Astrocyte of the hippocampus (primary cell): Measurements from ENCODE around the gene NTNG1.

Source experiments
- DNase-seq: peaks from one replicate; pipeline ENCODE4 v3.0.0; 2011; ENCODE audit warnings: low read depth, low spot score

NTNG1 gene

DNA sequence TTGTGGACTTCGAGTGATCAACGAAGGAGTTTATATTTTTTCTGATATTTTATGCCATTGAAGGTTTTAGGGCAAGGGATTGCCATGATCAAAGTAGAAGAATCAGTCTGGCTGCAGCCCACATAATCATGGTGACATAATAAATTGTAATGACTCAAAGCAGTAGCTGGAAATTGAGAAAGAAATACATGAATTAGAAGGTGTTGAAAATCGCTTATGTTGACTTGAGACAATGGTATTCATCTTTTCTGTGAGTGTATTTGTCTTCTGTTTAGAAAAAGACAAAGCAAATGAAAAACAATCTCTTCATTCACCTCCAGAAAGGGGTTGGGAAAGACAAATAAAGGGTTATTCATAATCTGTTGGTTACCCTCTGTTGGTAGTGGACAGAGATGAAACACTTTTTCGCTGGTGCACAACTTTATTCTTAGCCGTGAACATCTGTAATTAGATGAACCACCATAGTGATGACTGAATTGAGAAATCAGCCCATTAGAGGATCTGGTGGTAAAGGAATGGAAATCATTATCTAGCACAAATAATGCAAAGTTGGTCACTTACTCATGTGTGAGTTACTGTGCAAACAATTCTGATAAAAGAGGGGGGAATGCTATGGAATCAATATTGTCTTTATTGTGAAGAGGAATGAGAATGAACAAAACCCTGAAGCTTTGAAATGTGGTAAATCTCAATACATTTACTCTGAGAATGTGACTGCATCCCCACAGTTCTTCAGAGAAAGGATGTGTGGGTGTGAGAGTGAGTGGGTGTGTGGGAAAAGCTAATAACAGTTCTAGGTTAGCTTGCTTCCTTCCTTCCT, 121.8 kb downstream of the NTNG1 start:
- DNase-seq, result peak; percentile 35

- DNase-seq, result peak; percentile 21
Observed at GRCh38 chr1:107263291-107263915, 122.6 kb downstream of the NTNG1 start.

DNA sequence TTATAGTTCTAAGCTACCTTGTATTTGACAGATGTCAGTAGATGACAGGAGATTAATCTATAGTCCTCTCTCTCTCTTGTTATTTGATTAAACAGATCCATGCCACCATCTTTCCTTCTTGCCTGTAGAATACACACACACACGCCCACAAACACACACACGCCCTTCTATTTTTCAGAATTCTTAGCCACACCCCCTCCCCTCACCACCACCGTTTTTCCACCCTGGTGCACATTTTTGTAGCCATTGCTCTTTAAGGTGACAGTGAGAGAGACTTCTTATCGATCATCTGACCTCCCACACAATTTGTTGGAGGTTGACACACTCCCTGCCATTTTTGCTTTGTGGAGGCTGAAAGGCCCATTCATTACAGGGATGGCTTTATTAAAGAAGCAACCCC, 123.2 kb downstream of the NTNG1 start:
- no peak for DNase-seq

GRCh38 chr1:107264561-107264960, 123.7 kb downstream of the NTNG1 start:
- no peak for DNase-seq

GRCh38 chr1:107267489-107267888, 126.7 kb downstream of the NTNG1 start:
- no peak for DNase-seq

- no peak for DNase-seq
Observed at GRCh38 chr1:107272321-107272720, 131.5 kb downstream of the NTNG1 start.

DNA sequence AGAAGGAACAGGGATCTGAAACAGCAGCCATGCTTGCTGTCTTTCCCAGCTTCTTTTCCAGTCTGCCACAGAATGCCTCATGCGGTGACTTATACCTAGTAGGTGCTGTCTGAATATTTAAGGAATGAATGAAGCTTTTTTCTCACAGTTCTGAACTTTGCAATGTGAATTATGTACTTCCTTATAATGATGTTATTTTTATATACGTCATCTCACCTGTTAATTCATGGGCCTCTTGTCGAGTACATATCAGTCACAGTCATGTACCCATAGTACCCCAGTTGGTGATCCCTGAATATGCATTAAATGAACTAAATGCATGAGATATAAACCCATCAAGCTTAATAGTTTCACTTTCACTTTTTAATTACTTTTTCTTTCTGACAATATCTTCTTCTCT, 132.7 kb downstream of the NTNG1 start:
- peak; percentile 30 for DNase-seq

DNA sequence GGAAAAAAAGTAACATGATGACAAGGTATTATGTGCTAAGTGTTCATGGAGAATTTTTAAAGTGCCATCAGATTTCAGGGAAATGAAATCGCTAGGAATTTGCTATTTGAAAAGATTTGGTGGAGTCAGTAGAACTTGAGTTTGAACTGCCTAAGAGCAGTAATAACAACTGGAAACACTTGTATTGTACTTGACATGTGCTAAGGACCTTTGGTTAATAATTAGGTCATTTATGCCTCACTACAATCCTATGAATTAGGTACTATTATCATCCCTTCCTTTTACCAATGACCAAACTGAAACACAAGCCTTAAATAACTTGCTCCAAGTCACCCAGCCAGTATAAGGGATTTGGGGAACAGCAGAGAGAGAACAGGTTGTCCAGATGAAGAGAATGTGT, 133.4 kb downstream of the NTNG1 start:
- DNase-seq, result no peak

- no peak for DNase-seq
Observed at GRCh38 chr1:107276247-107276646, 135.4 kb downstream of the NTNG1 start.

- DNase-seq, result peak; percentile 73
Observed at GRCh38 chr1:107277022-107277421, 136.2 kb downstream of the NTNG1 start.

DNA sequence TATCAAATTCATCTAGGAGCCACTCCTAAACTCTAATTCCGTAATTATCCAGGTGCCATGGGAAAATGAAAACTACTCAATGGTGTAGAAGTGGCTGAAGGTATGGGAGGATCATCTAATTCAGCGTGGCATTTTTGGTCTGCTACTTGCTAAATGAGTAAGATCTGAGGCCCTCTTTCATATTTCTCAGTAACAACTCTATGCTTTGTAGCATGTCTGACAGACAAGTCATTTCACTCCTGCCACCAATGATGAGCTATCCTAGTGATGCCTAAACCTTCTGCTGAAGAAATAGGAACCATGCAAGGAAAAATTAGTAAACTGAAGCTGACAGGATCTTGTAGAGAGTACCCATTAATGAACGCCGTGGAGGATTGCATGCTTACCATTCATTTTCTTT, 145.3 kb downstream of the NTNG1 start:
- DNase-seq, result no peak

- DNase-seq, result no peak
Observed at GRCh38 chr1:107291987-107292386, 151.1 kb downstream of the NTNG1 start.

DNA sequence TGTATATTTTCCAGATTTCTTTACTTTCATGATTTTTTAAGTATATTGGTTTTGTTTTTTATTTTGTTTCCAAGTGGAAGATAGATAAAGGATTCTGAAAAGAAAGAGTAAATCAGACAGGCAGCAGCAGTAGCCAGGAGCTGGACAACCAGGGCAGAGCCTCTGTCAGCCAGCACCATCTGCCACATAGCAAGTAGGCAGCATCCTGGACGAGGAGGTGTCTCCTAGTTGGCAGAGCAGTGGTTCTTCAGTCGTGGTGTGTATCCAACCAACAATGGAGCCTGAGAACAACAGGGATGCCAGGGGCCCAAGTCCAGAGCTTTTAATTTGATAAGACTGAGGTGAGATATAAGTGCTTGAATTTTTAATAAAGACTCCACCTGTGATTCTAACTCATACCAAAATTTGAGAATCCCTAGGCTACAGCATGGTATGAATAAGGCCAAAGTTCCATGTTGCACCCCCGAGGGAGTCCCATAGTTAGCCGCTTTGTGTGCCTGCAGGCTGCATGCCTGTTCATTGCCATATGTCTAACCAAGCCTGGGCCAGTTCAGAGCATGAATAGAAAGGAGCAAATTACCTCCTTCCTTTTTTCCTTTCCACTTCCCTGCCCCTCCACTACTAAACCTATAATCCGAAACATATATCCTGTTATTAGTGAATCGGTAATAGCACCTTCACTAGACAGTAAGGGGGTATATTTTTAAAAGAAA, 153.2 kb downstream of the NTNG1 start:
- DNase-seq, result no peak

- DNase-seq, result no peak
Observed at GRCh38 chr1:107294686-107295085, 153.8 kb downstream of the NTNG1 start.

- DNase-seq, result no peak
Observed at GRCh38 chr1:107297681-107298080, 156.8 kb downstream of the NTNG1 start.

DNA sequence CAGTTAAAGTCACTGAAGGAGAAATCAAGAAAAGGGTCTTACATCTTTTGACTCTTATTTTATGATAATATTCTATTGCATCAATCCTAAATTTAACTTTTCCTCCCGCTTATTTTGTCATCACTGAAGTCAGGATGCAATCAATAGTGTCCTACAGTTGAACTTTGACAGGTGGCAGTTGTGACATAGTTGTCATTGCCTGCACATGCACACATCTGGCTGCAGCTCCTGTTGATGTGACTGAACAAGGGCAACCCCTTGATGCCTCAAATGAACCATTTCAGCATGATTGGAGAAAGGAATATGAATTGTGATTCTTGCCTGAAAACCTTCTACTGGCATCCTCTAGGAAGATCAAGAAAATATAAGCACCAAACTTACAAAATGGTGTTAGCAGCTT, 157.7 kb downstream of the NTNG1 start:
- no peak for DNase-seq

DNA sequence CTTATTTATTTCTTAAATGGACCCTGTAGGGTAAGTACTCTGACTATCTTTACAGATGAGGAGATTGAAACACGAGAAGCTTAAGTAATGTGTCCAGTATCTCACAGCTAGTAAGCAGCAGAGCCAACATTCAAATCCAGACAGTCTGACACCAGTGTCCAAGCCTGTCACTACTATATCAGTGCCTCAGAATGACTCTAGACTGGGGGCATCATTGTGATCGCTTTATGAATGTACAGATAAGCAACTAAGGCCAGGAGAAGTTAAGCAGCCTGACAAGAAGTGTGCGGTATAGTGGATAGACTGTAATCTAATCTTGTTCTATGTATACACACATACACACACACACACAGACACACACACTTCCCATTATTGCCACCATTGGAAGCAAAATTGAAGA, 158.7 kb downstream of the NTNG1 start:
- DNase-seq, result no peak

GRCh38 chr1:107309962-107310361, 169.1 kb downstream of the NTNG1 start:
- DNase-seq, result no peak

DNA sequence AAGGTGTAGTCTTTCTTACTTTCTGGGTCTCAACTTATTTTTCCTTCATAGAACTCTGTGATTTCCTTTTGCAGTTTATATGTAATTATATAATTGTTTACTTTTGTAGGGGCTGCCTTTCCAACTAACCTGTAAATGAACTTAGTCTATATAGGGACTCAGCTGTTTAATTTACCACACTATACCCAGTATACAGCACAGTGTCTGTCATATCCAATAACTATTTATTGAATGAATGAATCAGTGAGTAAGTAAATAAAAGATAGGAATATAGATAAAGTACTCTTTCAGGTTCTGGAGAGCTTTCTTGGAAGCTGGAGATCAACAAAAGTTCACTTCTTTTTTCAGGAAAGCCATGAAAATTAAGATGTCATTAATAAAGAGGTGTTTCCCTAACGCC, 174.8 kb downstream of the NTNG1 start:
- no peak for DNase-seq

DNA sequence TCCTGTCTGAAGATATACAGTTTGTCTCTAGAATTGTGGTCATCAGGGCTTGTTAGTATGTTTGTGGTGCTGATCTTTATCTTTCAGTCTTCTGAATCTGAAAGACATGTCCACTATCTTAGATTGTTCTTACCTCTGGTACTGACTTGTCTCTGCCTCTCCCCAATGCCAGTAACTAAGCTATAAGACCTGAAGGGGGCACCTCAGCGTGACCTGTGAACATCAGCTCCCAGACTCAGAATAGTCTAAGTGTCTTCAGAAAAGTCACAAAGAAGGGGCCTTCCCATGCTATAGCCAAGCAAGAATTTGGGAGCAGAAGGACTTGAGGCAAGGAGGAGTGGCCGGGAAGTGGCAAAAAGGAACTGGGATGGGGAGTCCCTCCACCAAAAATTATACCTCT, 178.1 kb downstream of the NTNG1 start:
- no peak for DNase-seq

GRCh38 chr1:107323784-107324183, 182.9 kb downstream of the NTNG1 start:
- no peak for DNase-seq

DNA sequence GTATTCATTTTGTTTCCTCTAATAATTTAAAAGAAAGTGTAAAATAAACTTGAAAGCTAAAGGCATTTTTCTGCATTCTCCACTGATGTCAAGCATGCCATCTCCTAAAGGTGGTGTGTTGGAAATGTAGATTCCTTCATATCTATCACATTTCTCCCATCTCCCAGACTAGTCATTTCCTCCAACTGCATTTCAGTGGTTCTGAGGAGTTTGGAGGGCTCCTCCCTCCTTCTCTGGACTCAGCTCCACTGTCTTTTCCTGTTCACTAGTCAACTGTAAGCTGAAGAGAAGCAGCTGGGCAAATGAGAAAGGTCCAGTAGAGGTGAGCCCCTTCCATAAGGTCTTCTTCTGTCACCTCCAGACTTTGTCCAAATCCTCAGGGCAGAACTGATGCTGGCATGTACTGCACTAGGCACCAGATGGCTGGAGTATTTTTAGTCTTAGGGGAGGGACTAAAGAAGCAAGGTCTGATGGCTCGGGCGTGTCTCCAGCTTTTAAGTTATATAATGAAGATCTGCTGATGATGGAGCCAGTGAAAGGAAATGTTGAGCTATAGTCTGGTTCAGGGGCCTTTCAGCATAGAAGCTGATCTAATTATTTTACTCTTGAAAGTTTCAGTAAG, 186.1 kb downstream of the NTNG1 start:
- DNase-seq, result no peak
